DMS 273 (cell line): ENCODE results near the gene SPINK6.

Experiments used
- DNase-seq: peaks from one replicate; lab custom pipeline; 2025; ENCODE audit not compliant: unreplicated experiment; lab: John Stamatoyannopoulos, UW

Gene SPINK6

GRCh38 chr5:148221508-148221907 lies 18.7 kb downstream of the SPINK6 start:
- DNase-seq: no peak

- DNase-seq: no peak
Observed at GRCh38 chr5:148224117-148224742, 21.4 kb downstream of the SPINK6 start.

DNA sequence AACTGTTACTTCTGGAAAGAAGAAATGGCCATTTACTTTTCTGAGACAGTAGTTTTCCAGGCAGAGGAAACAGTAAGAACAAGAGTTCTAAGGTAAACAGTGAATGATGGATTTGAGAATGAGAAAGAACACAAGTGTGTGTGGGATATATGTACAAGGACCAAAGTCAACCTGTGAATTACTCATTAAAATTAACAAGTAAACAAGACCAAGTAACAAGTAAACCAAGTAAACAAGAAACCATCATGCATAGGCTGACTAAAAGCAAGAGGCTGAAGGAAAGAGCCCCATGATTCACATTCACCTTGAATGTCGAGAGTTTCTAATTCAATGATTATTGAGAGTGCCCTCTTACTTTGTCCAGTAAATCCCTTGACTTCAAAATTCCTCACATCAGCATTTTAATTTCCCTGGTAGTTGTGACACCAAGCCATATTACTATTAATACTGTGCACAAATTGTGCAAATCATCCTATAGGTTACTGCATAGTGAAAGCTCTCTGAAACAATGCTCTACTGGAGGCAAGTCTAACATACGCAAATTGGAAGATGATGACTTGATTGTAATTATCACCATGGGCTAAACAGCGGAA lies 25.6 kb downstream of the SPINK6 start:
- DNase-seq: no peak

DNA sequence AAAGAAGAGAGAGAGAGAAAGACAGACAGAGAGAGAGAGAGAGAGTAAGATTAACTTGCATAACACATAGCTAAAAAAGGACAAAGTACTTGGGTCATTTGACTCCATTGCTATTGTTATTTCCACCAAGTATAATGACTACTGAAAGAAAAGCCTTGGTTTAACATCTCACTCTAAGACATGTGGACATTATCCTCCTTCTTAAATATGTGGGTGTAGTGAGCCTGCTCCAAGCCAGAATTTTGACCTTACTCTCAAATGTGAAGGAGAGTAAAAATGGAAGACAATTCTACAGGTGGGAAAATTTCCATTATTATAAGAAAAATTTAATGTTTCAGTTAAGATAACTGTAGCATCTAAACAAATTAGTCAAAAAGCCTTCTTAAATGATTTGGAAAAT lies 27.0 kb downstream of the SPINK6 start:
- no peak for DNase-seq

DNA sequence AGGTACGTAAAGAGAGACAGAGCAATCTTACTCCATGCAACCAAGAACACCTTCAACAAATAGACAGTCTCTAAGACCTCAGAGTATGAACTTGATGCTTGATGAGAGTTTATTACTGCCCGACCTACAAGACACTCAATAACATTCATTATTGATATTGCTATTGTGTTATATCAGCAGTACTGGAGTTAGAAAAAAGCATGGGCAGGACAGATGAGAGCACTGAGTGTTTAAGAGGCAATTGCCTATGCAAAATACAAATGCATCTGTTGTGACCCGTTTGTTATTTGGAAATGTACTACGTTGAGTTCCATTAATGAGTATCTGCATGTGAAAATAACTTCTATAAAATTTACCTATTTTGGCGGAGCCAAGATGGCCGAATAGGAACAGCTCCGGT lies 27.4 kb downstream of the SPINK6 start:
- no peak for DNase-seq

GRCh38 chr5:148237785-148238417 lies 35.1 kb downstream of the SPINK6 start:
- DNase-seq: no peak

DNA sequence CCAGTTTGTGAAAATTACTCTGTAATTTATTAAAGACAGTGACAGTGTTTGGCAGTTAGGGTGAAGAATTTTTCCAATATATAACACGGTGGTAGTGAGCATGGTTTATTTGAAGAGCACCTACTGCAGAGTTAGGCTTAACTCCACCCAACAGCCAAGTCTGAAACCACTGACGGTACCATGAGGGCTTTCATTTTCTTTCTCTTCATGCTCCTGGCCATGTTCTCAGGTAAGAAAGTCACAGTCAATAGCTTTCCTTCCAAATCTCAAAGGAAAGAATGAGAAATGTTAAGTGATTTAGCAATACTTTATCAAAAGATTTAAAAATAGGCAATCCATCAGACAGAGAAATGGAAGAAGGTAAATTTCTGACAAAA lies 35.6 kb downstream of the SPINK6 start, which contains the start of gene MARCOL:
Gene MARCOL, plus strand, starts transcription at position 108 of the 377 bp plus-strand sequence. Its CDS starts 73 bp downstream, at position 181.
- DNase-seq: no peak

DNA sequence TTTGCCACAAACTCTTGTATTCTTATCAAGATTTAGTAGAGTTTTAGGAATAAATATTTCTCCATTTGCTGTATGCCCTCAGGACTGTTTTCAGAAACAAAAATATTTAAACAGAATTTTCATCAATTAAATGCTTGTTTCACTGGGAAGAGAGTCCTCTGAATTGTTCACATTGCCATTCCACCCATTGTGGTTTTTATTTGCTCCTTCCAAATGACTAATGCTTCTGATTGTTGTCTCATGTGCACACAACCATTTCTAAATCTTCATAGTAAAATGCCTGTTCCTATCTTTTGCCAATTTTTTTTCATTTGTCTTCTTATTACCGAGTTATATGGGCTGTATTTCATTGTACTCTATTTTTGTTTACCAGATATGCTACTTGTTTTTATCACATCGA lies 46.1 kb downstream of the SPINK6 start:
- DNase-seq: no peak

DNA sequence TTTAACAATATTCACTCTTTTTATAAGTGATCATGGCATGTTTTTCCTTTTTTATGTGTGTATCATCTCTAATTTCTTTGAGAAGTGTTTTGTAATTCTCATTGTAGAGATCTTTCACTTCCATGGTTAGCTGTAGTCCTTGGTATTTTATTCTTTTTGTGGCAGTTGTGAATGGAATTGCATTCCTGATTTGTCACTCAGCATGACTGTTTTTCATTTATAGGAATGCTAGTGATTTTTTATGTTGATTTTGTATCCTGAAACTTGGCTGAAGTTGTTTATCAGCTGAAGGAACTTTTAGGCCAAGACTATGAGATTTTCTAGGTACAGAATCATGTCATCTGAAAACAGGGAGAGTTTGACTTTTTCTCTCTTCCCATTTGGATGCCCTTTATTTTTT lies 52.6 kb downstream of the SPINK6 start:
- DNase-seq: no peak

DNA sequence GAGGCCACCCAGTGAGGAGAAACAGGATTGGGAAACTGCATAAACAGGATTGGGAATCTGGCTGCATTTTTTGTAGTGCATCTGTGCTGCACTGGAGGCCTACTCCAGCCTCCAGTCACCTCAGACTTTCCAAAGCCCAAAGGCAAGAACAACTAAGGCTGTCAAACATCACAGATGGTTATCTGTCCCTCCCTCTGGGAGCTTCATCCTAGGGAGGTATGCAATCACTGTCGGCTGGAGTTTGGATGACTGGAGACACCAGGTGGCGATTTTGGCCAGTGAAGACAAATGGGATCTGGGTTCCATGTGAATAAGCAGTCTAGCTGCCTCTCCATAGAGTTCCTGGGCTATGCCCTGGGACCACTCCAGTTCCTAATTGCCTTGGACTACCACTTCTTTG lies 56.4 kb downstream of the SPINK6 start:
- no peak for DNase-seq

GRCh38 chr5:148261221-148261620 lies 58.4 kb downstream of the SPINK6 start:
- no peak for DNase-seq
